Activated naive CD4-positive, alpha-beta T cell treated with anti-CD3 and anti-CD28 coated beads, Interleukin-2, amount 50 U/mL, for 24 hours (primary cell): Measurements from ENCODE around the gene UST.

Experiments used
- H3K27ac Mint-ChIP-seq: one replicate; pipeline ENCODE4 v1.8.0; 2021; ENCODE audit warnings: mild to moderate bottlenecking, mixed read lengths
- H3K27me3 Mint-ChIP-seq: one replicate; pipeline ENCODE4 v1.8.0; 2021; ENCODE audit warnings: mixed read lengths
- H3K36me3 Mint-ChIP-seq: one replicate; pipeline ENCODE4 v1.8.0; 2021; ENCODE audit warnings: mixed read lengths
- H3K4me1 Mint-ChIP-seq: one replicate; pipeline ENCODE4 v1.8.0; 2021; ENCODE audit warnings: mixed read lengths
- H3K4me3 Mint-ChIP-seq: one replicate; pipeline ENCODE4 v1.8.0; 2021; ENCODE audit warnings: mild to moderate bottlenecking, mixed read lengths
- H3K9me3 Mint-ChIP-seq: one replicate; pipeline ENCODE4 v1.8.0; 2021; ENCODE audit warnings: mixed read lengths

Gene UST

GRCh38 chr6:148799647-148800046 is 52.8 kb downstream of the UST start:
- Mint-ChIP-seq H3K36me3 (no peaks in the 10 kb centered on the region), H3K27ac (no peak overlapping the region), H3K4me1 (no peaks in the 10 kb centered on the region), H3K4me3 (no peak overlapping the region), H3K27me3 (peaks cover 10% of the 10 kb centered on the region), H3K9me3 (no peaks in the 10 kb centered on the region)

- Mint-ChIP-seq H3K9me3 (no peaks in the 10 kb centered on the region), H3K27me3 (peaks cover 11% of the 10 kb centered on the region), H3K27ac (no peak overlapping the region), H3K4me1 (no peaks in the 10 kb centered on the region), H3K4me3 (no peak overlapping the region), H3K36me3 (no peaks in the 10 kb centered on the region)
These were observed 53.7 kb downstream of the UST start for GRCh38 chr6:148800536-148800935.

GRCh38 chr6:148803979-148804378 is 57.1 kb downstream of the UST start:
- no peak overlapping the region for H3K27ac Mint-ChIP-seq
- no peaks in the 10 kb centered on the region for H3K9me3 Mint-ChIP-seq
- H3K27me3 Mint-ChIP-seq: peaks cover 5% of the 10 kb centered on the region
- H3K4me1 Mint-ChIP-seq: no peaks in the 10 kb centered on the region
- no peaks in the 10 kb centered on the region for H3K36me3 Mint-ChIP-seq
- H3K4me3 Mint-ChIP-seq: no peak overlapping the region

- peaks cover 5% of the 10 kb centered on the region for H3K27me3 Mint-ChIP-seq
- H3K4me1 Mint-ChIP-seq: no peaks in the 10 kb centered on the region
- no peaks in the 10 kb centered on the region for H3K9me3 Mint-ChIP-seq
These were observed 58.9 kb downstream of the UST start for GRCh38 chr6:148805777-148806176.

GRCh38 chr6:148807784-148808183 is 61.0 kb downstream of the UST start:
- H3K9me3 Mint-ChIP-seq: no peaks in the 10 kb centered on the region
- peaks cover 6% of the 10 kb centered on the region for H3K27me3 Mint-ChIP-seq
- no peak overlapping the region for H3K4me3 Mint-ChIP-seq
- H3K36me3 Mint-ChIP-seq: no peaks in the 10 kb centered on the region
- no peak overlapping the region for H3K27ac Mint-ChIP-seq
- no peaks in the 10 kb centered on the region for H3K4me1 Mint-ChIP-seq

More at GRCh38 chr6:148805777-148806176, 58.9 kb downstream of the UST start:
- no peak overlapping the region for H3K27ac Mint-ChIP-seq
- no peaks in the 10 kb centered on the region for H3K36me3 Mint-ChIP-seq
- no peak overlapping the region for H3K4me3 Mint-ChIP-seq

GRCh38 chr6:148808786-148809304 is 62.0 kb downstream of the UST start:
- no peak overlapping the region for H3K27ac Mint-ChIP-seq
- H3K9me3 Mint-ChIP-seq: no peaks in the 10 kb centered on the region
- no peaks in the 10 kb centered on the region for H3K4me1 Mint-ChIP-seq
- peaks cover 5% of the 10 kb centered on the region for H3K27me3 Mint-ChIP-seq
- H3K36me3 Mint-ChIP-seq: no peaks in the 10 kb centered on the region
- H3K4me3 Mint-ChIP-seq: no peak overlapping the region

- Mint-ChIP-seq H3K4me1 (no peaks in the 10 kb centered on the region), H3K9me3 (peaks cover 6% of the 10 kb centered on the region), H3K4me3 (no peak overlapping the region), H3K36me3 (no peaks in the 10 kb centered on the region), H3K27me3 (peaks cover 9% of the 10 kb centered on the region), H3K27ac (no peak overlapping the region)
These were observed 64.6 kb downstream of the UST start for GRCh38 chr6:148811459-148811858.

- Mint-ChIP-seq H3K9me3 (peaks cover 6% of the 10 kb centered on the region), H3K27ac (no peak overlapping the region), H3K36me3 (no peaks in the 10 kb centered on the region), H3K4me3 (no peak overlapping the region), H3K4me1 (no peaks in the 10 kb centered on the region), H3K27me3 (peaks cover 9% of the 10 kb centered on the region)
These were observed 67.4 kb downstream of the UST start for GRCh38 chr6:148814082-148814790.

- H3K4me3 Mint-ChIP-seq: no peak overlapping the region
- H3K36me3 Mint-ChIP-seq: no peaks in the 10 kb centered on the region
- no peaks in the 10 kb centered on the region for H3K4me1 Mint-ChIP-seq
- peaks cover 9% of the 10 kb centered on the region for H3K27me3 Mint-ChIP-seq
- H3K9me3 Mint-ChIP-seq: peaks cover 6% of the 10 kb centered on the region
- H3K27ac Mint-ChIP-seq: no peak overlapping the region
These were observed 68.0 kb downstream of the UST start for GRCh38 chr6:148814869-148815268.

GRCh38 chr6:148816117-148816516 is 69.3 kb downstream of the UST start:
- no peaks in the 10 kb centered on the region for H3K4me1 Mint-ChIP-seq
- peaks cover 6% of the 10 kb centered on the region for H3K9me3 Mint-ChIP-seq
- no peaks in the 10 kb centered on the region for H3K36me3 Mint-ChIP-seq
- no peak overlapping the region for H3K4me3 Mint-ChIP-seq
- peaks cover 9% of the 10 kb centered on the region for H3K27me3 Mint-ChIP-seq
- H3K27ac Mint-ChIP-seq: no peak overlapping the region

- H3K36me3 Mint-ChIP-seq: no peaks in the 10 kb centered on the region
- peaks cover 6% of the 10 kb centered on the region for H3K9me3 Mint-ChIP-seq
- peaks cover 7% of the 10 kb centered on the region for H3K27me3 Mint-ChIP-seq
- H3K4me3 Mint-ChIP-seq: no peak overlapping the region
- no peaks in the 10 kb centered on the region for H3K4me1 Mint-ChIP-seq
- no peak overlapping the region for H3K27ac Mint-ChIP-seq
These were observed 70.9 kb downstream of the UST start for GRCh38 chr6:148817689-148818088.

GRCh38 chr6:148818939-148819575 is 72.2 kb downstream of the UST start:
- Mint-ChIP-seq H3K36me3 (no peaks in the 10 kb centered on the region), H3K9me3 (peaks cover 6% of the 10 kb centered on the region), H3K27me3 (peaks cover 7% of the 10 kb centered on the region), H3K27ac (no peak overlapping the region), H3K4me3 (no peak overlapping the region), H3K4me1 (no peaks in the 10 kb centered on the region)

- Mint-ChIP-seq H3K27ac (no peak overlapping the region), H3K9me3 (peaks cover 4% of the 10 kb centered on the region), H3K27me3 (peaks cover 6% of the 10 kb centered on the region), H3K4me3 (no peak overlapping the region), H3K4me1 (no peaks in the 10 kb centered on the region), H3K36me3 (no peaks in the 10 kb centered on the region)
These were observed 73.0 kb downstream of the UST start for GRCh38 chr6:148819852-148820251.

GRCh38 chr6:148822819-148823218 is 76.0 kb downstream of the UST start:
- Mint-ChIP-seq H3K4me1 (no peaks in the 10 kb centered on the region), H3K9me3 (no peaks in the 10 kb centered on the region), H3K27me3 (peaks cover 10% of the 10 kb centered on the region), H3K36me3 (no peaks in the 10 kb centered on the region), H3K27ac (no peak overlapping the region), H3K4me3 (no peak overlapping the region)

GRCh38 chr6:148824291-148824690 is 77.5 kb downstream of the UST start:
- H3K36me3 Mint-ChIP-seq: no peaks in the 10 kb centered on the region
- H3K4me1 Mint-ChIP-seq: no peaks in the 10 kb centered on the region
- H3K27ac Mint-ChIP-seq: no peak overlapping the region
- H3K27me3 Mint-ChIP-seq: peaks cover 10% of the 10 kb centered on the region
- H3K4me3 Mint-ChIP-seq: no peak overlapping the region
- no peaks in the 10 kb centered on the region for H3K9me3 Mint-ChIP-seq

GRCh38 chr6:148824960-148825359 is 78.1 kb downstream of the UST start:
- Mint-ChIP-seq H3K4me1 (no peaks in the 10 kb centered on the region), H3K27ac (no peak overlapping the region), H3K27me3 (peaks cover 10% of the 10 kb centered on the region), H3K4me3 (no peak overlapping the region), H3K9me3 (no peaks in the 10 kb centered on the region), H3K36me3 (no peaks in the 10 kb centered on the region)
